ENCODE results near the gene PHIP.

GRCh38 chr6:78995946-78996345 lies 82.1 kb downstream of the PHIP start:
- TF ChIP-seq CTCF (IDR thresholded peaks at IDR 0.05; ENCODE audit: insufficient read depth, low read depth, low read length) (no peak), EZH2 (IDR thresholded peaks at IDR 0.05; ENCODE audit: insufficient read depth, low read length) (no peak)

All from astrocyte (in vitro differentiated cells and primary cell).